IMR-90 (cell line): Measurements from ENCODE around the gene FRY. TPM values are rescaled to one million over a fixed set of nuclear protein-coding genes. Genes with fewer than 3 reads are reported as not detected.

ENCODE experiments used
- ATAC-seq: fragments of 200-7000 bp; cut with Tn5 transposase; 2 replicates; pipeline ENCODE4 v1.9.1; 2020; ENCODE audit warnings: low read depth, mild to moderate bottlenecking, moderate library complexity
- BruUV-seq: library from RNA; stranded (reverse); fragments of 400-500 nt; replicated peaks from 2 replicates; lab custom pipeline; 2021; lab: Mats Ljungman, UMichigan
- CTCF ChIA-PET: fragments of 300-600 bp; formaldehyde crosslinking; extraction: SDS; loops from one replicate; lab custom pipeline; 2021; ENCODE audit warnings: antibody characterized with exemption; lab: Yijun Ruan, JAX
- POLR2A ChIA-PET: fragments of 300-600 bp; sonication (Branson Sonifier 250); formaldehyde crosslinking; loops from one replicate; lab custom pipeline; 2022; ENCODE audit warnings: antibody characterized with exemption; ENCODE audit not compliant: unreplicated experiment; lab: Charles Lee
- DNase-seq: peaks from one replicate; pipeline ENCODE4 v3.0.0; 2013
- H2AFZ ChIP-seq: replicated peaks from 2 replicates; pipeline ENCODE3; 2013; ENCODE audit warnings: low read length, mild to moderate bottlenecking; ENCODE audit not compliant: poor library complexity
- H2AK5ac ChIP-seq: 2 replicates; pipeline ENCODE4 v1.6.1; 2013; ENCODE audit warnings: low read depth, low read length, inconsistent platforms
- H2AK9ac ChIP-seq: replicated peaks from 2 replicates; pipeline ENCODE3; 2013; ENCODE audit warnings: mild to moderate bottlenecking, low read depth, low read length, moderate library complexity; ENCODE audit not compliant: poor library complexity
- H2BK120ac ChIP-seq: 2 replicates; pipeline ENCODE4 v1.6.1; 2013; ENCODE audit warnings: low read depth, low read length, inconsistent platforms
- H2BK15ac ChIP-seq: 3 replicates; pipeline ENCODE4 v1.6.1; 2013; ENCODE audit warnings: low read depth, low read length, inconsistent platforms
- H2BK20ac ChIP-seq: 2 replicates; pipeline ENCODE4 v1.6.1; 2013; ENCODE audit warnings: low read depth, mild to moderate bottlenecking, inconsistent platforms, low read length, moderate library complexity
- H2BK5ac ChIP-seq: 2 replicates; pipeline ENCODE4 v1.6.1; 2013; ENCODE audit warnings: mild to moderate bottlenecking, low read depth, low read length, inconsistent platforms; ENCODE audit not compliant: poor library complexity, severe bottlenecking
- H3K14ac ChIP-seq: replicated peaks from 2 replicates; pipeline ENCODE4 v1.6.1; 2013; ENCODE audit warnings: low read depth, low read length, inconsistent platforms
- H3K18ac ChIP-seq: 2 replicates; pipeline ENCODE4 v1.6.1; 2013; ENCODE audit warnings: low read depth, low read length, control low read depth
- H3K23ac ChIP-seq: 2 replicates; pipeline ENCODE4 v1.6.1; 2013; ENCODE audit warnings: low read depth, low read length, inconsistent platforms
- H3K27ac ChIP-seq: 2 replicates; pipeline ENCODE4 v1.5.1; 2013; ENCODE audit warnings: mild to moderate bottlenecking, control low read depth, low read length; ENCODE audit not compliant: insufficient read depth
- H3K27me3 ChIP-seq: 2 replicates; pipeline ENCODE4 v1.6.1; 2013; ENCODE audit warnings: low read length; ENCODE audit not compliant: control insufficient read depth, insufficient read depth
- H3K36me3 ChIP-seq: 2 replicates; pipeline ENCODE4 v1.6.1; 2013; ENCODE audit warnings: low read length, mixed read lengths; ENCODE audit not compliant: control insufficient read depth, insufficient read depth
- H3K4ac ChIP-seq: 2 replicates; pipeline ENCODE4 v1.6.1; 2013; ENCODE audit warnings: low read depth, low read length, inconsistent platforms
- H3K4me1 ChIP-seq: 2 replicates; pipeline ENCODE4 v1.6.1; 2013; ENCODE audit warnings: low read length, mixed read lengths; ENCODE audit not compliant: control insufficient read depth, insufficient read depth
- H3K4me2 ChIP-seq: 2 replicates; pipeline ENCODE4 v1.6.1; 2013; ENCODE audit warnings: low read depth, mild to moderate bottlenecking, control low read depth, low read length, moderate library complexity
- H3K4me3 ChIP-seq: 2 replicates; pipeline ENCODE4 v1.5.1; 2013; ENCODE audit warnings: low read depth, mild to moderate bottlenecking, control low read depth, low read length, moderate library complexity; ENCODE audit not compliant: insufficient read depth
- H3K56ac ChIP-seq: 2 replicates; pipeline ENCODE4 v1.6.1; 2013; ENCODE audit warnings: low read length, inconsistent platforms; ENCODE audit not compliant: insufficient read depth; ENCODE audit errors: extremely low read depth
- H3K79me1 ChIP-seq, 2 experiments: 2 replicates each; pipeline ENCODE4 v1.6.1; 2013; ENCODE audit warnings: low read length in 2 of 2, inconsistent platforms in 1 of 2, low read depth in 1 of 2
- H3K9ac ChIP-seq: 2 replicates; pipeline ENCODE4 v1.6.1; 2013; ENCODE audit warnings: low read depth, low read length, control low read depth
- H3K9me1 ChIP-seq: 2 replicates; pipeline ENCODE4 v1.6.1; 2013; ENCODE audit warnings: low read length, inconsistent platforms; ENCODE audit not compliant: insufficient read depth
- H3K9me3 ChIP-seq: 2 replicates; pipeline ENCODE4 v1.6.1; 2013; ENCODE audit warnings: low read length; ENCODE audit not compliant: control insufficient read depth, insufficient read depth
- H4K20me1 ChIP-seq: 2 replicates; pipeline ENCODE4 v1.6.1; 2013; ENCODE audit warnings: low read length, inconsistent platforms; ENCODE audit not compliant: insufficient read depth
- H4K5ac ChIP-seq: 2 replicates; pipeline ENCODE4 v1.6.1; 2013; ENCODE audit warnings: mild to moderate bottlenecking, low read depth, low read length, control low read depth
- H4K8ac ChIP-seq, 2 experiments: 2 replicates each; pipeline ENCODE4 v1.6.1; 2013; ENCODE audit warnings: low read depth in 2 of 2, low read length in 2 of 2, control low read depth in 1 of 2, inconsistent platforms in 1 of 2
- H4K91ac ChIP-seq: 2 replicates; pipeline ENCODE4 v1.6.1; 2013; ENCODE audit warnings: low read depth, low read length, inconsistent platforms; ENCODE audit not compliant: insufficient read depth
- BHLHE40 ChIP-seq: fragments of 150-350 bp; IDR thresholded peaks from 2 replicates; pipeline ENCODE4 v1.6.1; 2016; ENCODE audit warnings: mild to moderate bottlenecking, low read depth, low read length
- CEBPB ChIP-seq: IDR thresholded peaks from 2 replicates; pipeline ENCODE4 v1.6.1; 2012; ENCODE audit warnings: low read depth, low read length, improper control_type of control experiment
- CHD1 ChIP-seq: IDR thresholded peaks from 2 replicates; pipeline ENCODE4 v1.6.1; 2012; ENCODE audit warnings: low read depth, low read length, improper control_type of control experiment
- MAFK ChIP-seq: IDR thresholded peaks from 2 replicates; pipeline ENCODE4 v1.6.1; 2012; ENCODE audit warnings: low read depth, low read length, improper control_type of control experiment
- MAZ ChIP-seq: IDR thresholded peaks from 2 replicates; pipeline ENCODE4 v1.6.1; 2012; ENCODE audit warnings: low read depth, mild to moderate bottlenecking, low read length, improper control_type of control experiment, moderate library complexity, borderline replicate concordance
- POLR2A ChIP-seq: IDR thresholded peaks from 2 replicates; pipeline ENCODE4 v1.6.1; 2012; ENCODE audit warnings: mild to moderate bottlenecking, low read depth, low read length
- RAD21 ChIP-seq: IDR thresholded peaks from 2 replicates; pipeline ENCODE4 v1.6.1; 2012; ENCODE audit warnings: low read length, improper control_type of control experiment
- RCOR1 ChIP-seq: IDR thresholded peaks from 2 replicates; pipeline ENCODE4 v1.6.1; 2012; ENCODE audit warnings: mild to moderate bottlenecking, low read length, improper control_type of control experiment; ENCODE audit not compliant: insufficient replicate concordance
- RFX5 ChIP-seq: IDR thresholded peaks from 2 replicates; pipeline ENCODE4 v1.8.0; 2012; ENCODE audit warnings: low read depth, mild to moderate bottlenecking, low read length, moderate library complexity
- SMC3 ChIP-seq: fragments of 150-350 bp; IDR thresholded peaks from 2 replicates; pipeline ENCODE4 v1.6.1; 2016; ENCODE audit warnings: low read depth, mild to moderate bottlenecking, antibody characterized with exemption, low read length, moderate library complexity
- WGBS, 2 experiments: methylation state at CpG; one replicate each; pipeline versions ENCODE4 v1.1.5 to v1.1.7; 2013; ENCODE audit warnings: missing lambda C conversion rate in 2 of 2; ENCODE audit not compliant: insufficient read length in 1 of 2; ENCODE audit errors: extremely low coverage in 2 of 2; 5-methylcytosine and 5-hydroxymethylcytosine counted together
- dilution Hi-C: fragments of 300-500 bp; cut with HindIII; formaldehyde crosslinking; loops from one replicate; pipeline ENCODE4 v1.14.3; 2018; ENCODE audit warnings: low sequenced_read_pairs; ENCODE audit not compliant: unreplicated experiment
- in situ Hi-C: fragments of 300-500 bp; cut with MboI; formaldehyde crosslinking; loops from 3 replicates; pipeline ENCODE4 v1.14.3; 2019; ENCODE audit warnings: low sequenced_read_pairs, inconsistent platforms, mixed read lengths
- intact Hi-C: fragments of 100-400 bp; cut with micrococcal nuclease; formaldehyde crosslinking; loops from 2 replicates; pipeline ENCODE4 v1.10.0; 2022
- polyA plus RNA-seq, 3 experiments: library from polyadenylated mRNA; depleted of rRNA; stranded (reverse); fragments of >200 nt; gene quantifications; 2 replicates each; pipeline ENCODE4 v1.2.3, GENCODE V29; 2012; ENCODE audit warnings: low replicate concordance in 1 of 3
- total RNA-seq: library from RNA; depleted of rRNA; stranded (reverse); fragments of >200 nt; gene quantifications from 2 replicates; pipeline ENCODE4 v1.2.3, GENCODE V29; 2012
- TF ChIP-seq, protein P1 (sequence below): fragments of 150-350 bp; IDR thresholded peaks from 2 replicates; pipeline ENCODE4 v1.6.1; 2017; ENCODE audit warnings: mild to moderate bottlenecking, antibody characterized with exemption, low read length, low read depth
- TF ChIP-seq, protein P2 (sequence below): fragments of 150-350 bp; IDR thresholded peaks from 2 replicates; pipeline ENCODE4 v1.6.1; 2016; ENCODE audit warnings: low read depth, mild to moderate bottlenecking, low read length, moderate library complexity, borderline replicate concordance

FRY gene
- total and polyA plus RNA-seq, 2 of the 4 experiments (the other 2 are of a cell fraction), result 3.0 to 4.8 TPM

DNA sequence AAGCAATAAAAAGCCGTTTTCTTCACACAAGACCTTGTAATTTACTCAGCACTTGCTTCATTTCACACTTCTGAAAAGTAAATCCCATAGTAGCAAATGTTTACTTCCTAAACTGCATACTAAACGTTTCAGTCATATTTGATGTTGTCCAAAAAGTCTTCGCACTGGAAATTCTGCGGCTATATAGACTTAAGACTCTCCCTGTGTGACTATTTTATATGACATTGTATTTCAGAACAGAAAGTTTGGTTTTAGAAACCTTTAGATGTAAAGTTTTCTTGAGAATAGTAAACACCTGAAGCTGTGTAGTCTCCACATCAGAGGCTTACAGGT, 254.0 kb downstream of the FRY start (continued):
- TF ChIP-seq MAZ, result no peak

GRCh38 chr13:32297206-32297605, 265.6 kb downstream of the FRY start:
- ATAC-seq (no peak), DNase-seq (no peak)
- no peak overlapping the region for H4K5ac ChIP-seq
- no peak overlapping the region for H2AK5ac ChIP-seq
- no peak overlapping the region for H3K9ac ChIP-seq
- H2BK5ac ChIP-seq, result no peak overlapping the region
- no peak overlapping the region for H4K91ac ChIP-seq
- no CpG with 5 or more reads among the region's 2 CpGs for WGBS, 2 experiments
- no peak overlapping the region for H3K18ac ChIP-seq
- H3K36me3 ChIP-seq, result 0 out of 2 replicates have a peak, but pooled peaks cover 1% of the 10 kb centered on the region
- dilution Hi-C loops, result no loop called here
- no peak overlapping the region for H3K56ac ChIP-seq
- ChIA-PET CTCF (no interaction called here), POLR2A (no interaction called here)
- no peak overlapping the region for H2BK20ac ChIP-seq
- H3K4me3 ChIP-seq, result no peak overlapping the region
- no peak overlapping the region for H2AK9ac ChIP-seq
- H2BK15ac ChIP-seq, result no peak overlapping the region
- in situ Hi-C loops, result no loop called here
- H3K4me1 ChIP-seq, result no peaks in the 10 kb centered on the region
- no peak overlapping the region for H3K14ac ChIP-seq
- H4K20me1 ChIP-seq, result no peaks in the 10 kb centered on the region
- no TSS peak for BruUV-seq
- H3K9me1 ChIP-seq, result no peaks in the 10 kb centered on the region
- no peak overlapping the region for H4K8ac ChIP-seq
- H3K79me1 ChIP-seq, result no peaks in the 10 kb centered on the region
- H3K23ac ChIP-seq, result no peak overlapping the region
- H3K4me2 ChIP-seq, result no peak overlapping the region
- no peak overlapping the region for H2AFZ ChIP-seq
- intact Hi-C loops, result no loop called here
- H3K27ac ChIP-seq, result no peak overlapping the region
- H3K9me3 ChIP-seq, result no peaks in the 10 kb centered on the region
- TF ChIP-seq POLR2A (no peak), MAZ (no peak), SMC3 (no peak), MAFK (no peak), RFX5 (no peak), RAD21 (no peak), RCOR1 (no peak), CEBPB (no peak), BHLHE40 (no peak), CHD1 (no peak)
- TF ChIP-seq, protein P1, sequence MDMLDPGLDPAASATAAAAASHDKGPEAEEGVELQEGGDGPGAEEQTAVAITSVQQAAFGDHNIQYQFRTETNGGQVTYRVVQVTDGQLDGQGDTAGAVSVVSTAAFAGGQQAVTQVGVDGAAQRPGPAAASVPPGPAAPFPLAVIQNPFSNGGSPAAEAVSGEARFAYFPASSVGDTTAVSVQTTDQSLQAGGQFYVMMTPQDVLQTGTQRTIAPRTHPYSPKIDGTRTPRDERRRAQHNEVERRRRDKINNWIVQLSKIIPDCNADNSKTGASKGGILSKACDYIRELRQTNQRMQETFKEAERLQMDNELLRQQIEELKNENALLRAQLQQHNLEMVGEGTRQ, result no peak
- TF ChIP-seq, protein P2, sequence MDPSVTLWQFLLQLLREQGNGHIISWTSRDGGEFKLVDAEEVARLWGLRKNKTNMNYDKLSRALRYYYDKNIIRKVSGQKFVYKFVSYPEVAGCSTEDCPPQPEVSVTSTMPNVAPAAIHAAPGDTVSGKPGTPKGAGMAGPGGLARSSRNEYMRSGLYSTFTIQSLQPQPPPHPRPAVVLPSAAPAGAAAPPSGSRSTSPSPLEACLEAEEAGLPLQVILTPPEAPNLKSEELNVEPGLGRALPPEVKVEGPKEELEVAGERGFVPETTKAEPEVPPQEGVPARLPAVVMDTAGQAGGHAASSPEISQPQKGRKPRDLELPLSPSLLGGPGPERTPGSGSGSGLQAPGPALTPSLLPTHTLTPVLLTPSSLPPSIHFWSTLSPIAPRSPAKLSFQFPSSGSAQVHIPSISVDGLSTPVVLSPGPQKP, result no peak
- H3K27me3 ChIP-seq, result peaks cover 3% of the 10 kb centered on the region
- no peak overlapping the region for H2BK120ac ChIP-seq
- H3K4ac ChIP-seq, result no peak overlapping the region
